H1 (cell line): ENCODE data around the gene PTPN2. TPM values are rescaled to one million over a fixed set of nuclear protein-coding genes. Genes with fewer than 3 reads are reported as not detected.

Experiments used
- ATF2 ChIP-seq: IDR thresholded peaks from 2 replicates; pipeline ENCODE4 v1.6.1; 2012; ENCODE audit warnings: low read length, inconsistent platforms
- BRCA1 ChIP-seq: IDR thresholded peaks from 2 replicates; pipeline ENCODE4 v1.6.1; 2012; ENCODE audit warnings: low read depth, low read length, improper control_type of control experiment
- E2F6 ChIP-seq: IDR thresholded peaks from 2 replicates; pipeline ENCODE4 v1.6.1; 2012; ENCODE audit warnings: inconsistent platforms
- PHF8 ChIP-seq: fragments of 200-600 bp; sonication (generic); conservative IDR thresholded peaks from 2 replicates; pipeline ENCODE4 v1.7.1; 2012; ENCODE audit warnings: low read depth, mild to moderate bottlenecking, inconsistent platforms, low read length, moderate library complexity
- RFX5 ChIP-seq: IDR thresholded peaks from 2 replicates; pipeline ENCODE4 v1.6.1; 2011; ENCODE audit warnings: low read depth, low read length, improper control_type of control experiment, borderline replicate concordance
- RNF2 ChIP-seq: fragments of 200-900, 300-1000 bp; sonication (generic); IDR thresholded peaks from 2 replicates; pipeline ENCODE4 v1.7.1; 2016; ENCODE audit warnings: borderline replicate concordance, low read depth, mild to moderate bottlenecking, antibody characterized with exemption, low read length; ENCODE audit not compliant: poor library complexity, severe bottlenecking; ENCODE audit errors: missing control alignments
- RXRA ChIP-seq: IDR thresholded peaks from 2 replicates; pipeline ENCODE4 v1.6.1; 2011; ENCODE audit warnings: low read depth, mild to moderate bottlenecking, low read length, moderate library complexity; ENCODE audit not compliant: insufficient read depth
- polyA plus RNA-seq, 7 experiments: library from polyadenylated mRNA; depleted of rRNA in 3 of 7; stranded (reverse) in 5 of 7; unstranded in 2 of 7; fragments of >200 nt in 5 of 7; fragments of 200-250 nt in 2 of 7; gene quantifications; 1 replicate in 5 of 7; 2 replicates in 1 of 7; 4 replicates in 1 of 7; pipeline versions ENCODE4 v1.2.1 to v1.2.3, GENCODE V29; 2011 to 2013; ENCODE audit warnings: missing spikeins in 2 of 7, mixed read lengths in 2 of 7
- total RNA-seq: library from RNA; stranded (reverse); fragmentation: NEBNext Ultra II Directional; extraction: Animal tissue kit (Norgen Biotek cat#: 25700); gene quantifications from 2 replicates; pipeline ENCODE4 v1.2.1, GENCODE V29; 2021

Gene PTPN2
- total and polyA plus RNA-seq, 2 of the 8 experiments (the other 6 are each of a cell fraction or from before 2014, with no cell fraction given) = 16.4 to 54.0 TPM

- TF ChIP-seq E2F6 = no peak
- TF ChIP-seq ATF2 = no peak
- no peak for TF ChIP-seq PHF8
- no peak for TF ChIP-seq RXRA
- no peak for TF ChIP-seq BRCA1
- no peak for TF ChIP-seq RNF2
- no peak for TF ChIP-seq RFX5
These were observed 39.6 kb downstream of the PTPN2 start (continued) for GRCh38 chr18:12844391-12844790.
